GM12892 (cell line): ENCODE data around the gene MRPS6.

Source experiments
- DNase-seq: peaks from one replicate; pipeline ENCODE4 v3.0.0; 2011; ENCODE audit not compliant: insufficient read length
- FAIRE-seq: peaks from 2 replicates; lab custom pipeline; 2011; peaks lifted over from hg19 to GRCh38; lab: Jason Lieb, UNC
- POLR2A ChIP-seq: IDR thresholded peaks from 2 replicates; pipeline ENCODE4 v1.6.1; 2011; ENCODE audit warnings: low read depth, low read length, control low read depth
- POLR2AphosphoS5 ChIP-seq: IDR thresholded peaks from 2 replicates; pipeline ENCODE4 v1.6.1; 2011; ENCODE audit warnings: low read depth, low read length, control low read depth
- TAF1 ChIP-seq: IDR thresholded peaks from 2 replicates; pipeline ENCODE4 v1.6.1; 2011; ENCODE audit warnings: low read depth, mild to moderate bottlenecking, control low read depth, low read length, borderline replicate concordance

The MRPS6 gene

DNA sequence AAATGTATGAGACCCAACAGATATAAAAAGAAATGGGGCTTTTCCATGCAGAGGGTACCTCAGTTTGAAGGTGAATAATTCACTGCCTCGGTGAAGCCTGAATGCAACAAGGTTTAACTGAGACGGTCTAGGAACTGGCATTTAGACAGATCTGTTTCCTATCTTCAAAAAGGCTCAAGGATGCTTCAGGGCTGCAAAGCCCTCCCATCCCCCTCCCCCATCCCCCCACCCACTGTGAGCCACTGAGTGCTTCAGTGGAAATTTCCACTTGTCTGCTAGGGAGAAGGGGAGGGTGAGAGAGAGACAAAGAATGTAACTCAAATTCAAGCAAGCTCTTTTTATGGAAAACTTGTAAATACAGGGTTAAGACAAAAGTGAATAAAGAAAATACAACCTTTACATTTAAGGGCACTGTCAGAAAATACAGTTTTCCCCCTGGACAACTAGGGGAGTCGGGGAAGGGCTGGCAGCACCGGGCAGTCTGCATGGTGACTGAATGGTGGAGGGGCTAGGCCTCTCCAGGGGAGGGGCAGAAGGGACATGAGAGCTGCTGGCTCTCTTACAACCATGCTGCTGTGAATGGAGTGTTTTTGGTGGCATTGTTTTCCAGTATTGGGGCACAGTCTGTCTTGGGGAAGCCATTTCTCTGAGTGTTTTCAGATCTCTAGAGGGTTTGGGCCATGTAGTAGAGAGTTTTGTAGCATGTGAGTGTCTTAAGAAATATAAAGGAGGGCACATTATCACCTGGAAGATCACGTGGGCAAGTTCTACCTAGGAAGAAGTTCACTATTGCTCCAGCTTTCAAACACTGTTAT is 56.7 kb downstream of the MRPS6 start:
- TF ChIP-seq POLR2A = no peak
- no peak for TF ChIP-seq POLR2AphosphoS5
- no peak for TF ChIP-seq TAF1
- no peak for FAIRE-seq
- no peak for DNase-seq

DNA sequence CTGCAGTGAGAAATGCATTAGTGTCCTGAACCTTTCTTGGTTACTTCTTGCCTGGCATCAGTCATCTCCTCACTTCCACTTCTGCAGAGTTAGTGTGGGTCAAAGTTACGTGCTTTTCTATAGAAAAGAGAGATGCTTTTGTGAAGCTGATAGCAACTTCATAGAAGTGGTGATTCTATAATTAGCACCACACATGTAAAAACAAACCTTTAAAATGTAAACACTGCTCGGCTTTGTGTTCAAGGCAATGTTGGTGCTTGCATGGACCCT is 57.3 kb downstream of the MRPS6 start:
- DNase-seq = no peak
- peak; percentile 27 for FAIRE-seq
- TF ChIP-seq TAF1 = no peak
- no peak for TF ChIP-seq POLR2AphosphoS5
- no peak for TF ChIP-seq POLR2A

GRCh38 chr21:34131586-34131985 is 58.2 kb downstream of the MRPS6 start:
- DNase-seq (no peak), FAIRE-seq (no peak)
- TF ChIP-seq TAF1 = no peak
- TF ChIP-seq POLR2AphosphoS5 = no peak
- TF ChIP-seq POLR2A = no peak

DNA sequence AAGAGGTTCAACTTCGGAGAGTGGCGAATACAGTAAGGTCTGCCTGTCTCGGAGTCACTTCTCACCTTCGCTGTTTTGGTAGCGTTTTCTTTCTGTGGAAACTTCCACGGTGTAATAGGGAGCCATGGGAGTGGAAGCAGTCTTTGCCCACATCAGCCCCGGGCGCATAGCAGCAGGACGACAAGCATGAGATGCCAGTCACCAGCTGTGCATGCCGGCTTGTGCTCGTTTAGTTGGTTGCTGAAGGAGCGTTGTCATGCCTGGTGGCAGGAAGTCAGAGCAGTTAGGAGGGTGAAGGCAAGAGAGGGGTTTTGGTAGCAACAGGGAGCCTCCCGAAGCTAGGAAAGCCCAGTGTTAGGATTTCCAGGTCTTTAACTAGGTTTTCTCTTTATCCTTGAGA is 58.8 kb downstream of the MRPS6 start:
- TF ChIP-seq POLR2AphosphoS5 (no peak), TAF1 (no peak), POLR2A (no peak)
- no peak for DNase-seq
- FAIRE-seq = no peak

- FAIRE-seq = no peak
These were observed 59.5 kb downstream of the MRPS6 start for GRCh38 chr21:34132926-34133325.

DNA sequence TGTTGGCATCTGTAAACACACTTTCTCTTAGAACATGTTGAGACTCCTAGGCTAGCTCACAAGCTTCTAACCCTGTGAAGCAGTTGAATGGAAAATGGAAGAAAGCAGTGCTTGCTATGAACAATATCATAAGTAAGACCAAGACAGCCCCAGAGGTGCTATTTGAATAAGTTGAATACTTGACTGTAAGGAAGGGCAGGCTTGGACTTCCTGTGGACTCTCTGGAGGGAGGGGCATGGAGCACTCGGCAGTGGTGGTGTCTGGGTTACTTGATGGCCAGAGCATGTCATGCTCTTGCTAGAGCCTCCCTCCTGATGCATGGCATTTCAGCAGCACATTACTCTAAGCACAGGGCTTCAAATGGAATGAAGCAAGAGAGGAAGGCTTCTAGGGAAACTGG is 60.0 kb downstream of the MRPS6 start:
- FAIRE-seq (no peak), DNase-seq (no peak)
- TF ChIP-seq POLR2AphosphoS5 (no peak), TAF1 (no peak), POLR2A (no peak)

More at GRCh38 chr21:34132926-34133325, 59.5 kb downstream of the MRPS6 start:
- TF ChIP-seq POLR2A (no peak), TAF1 (no peak), POLR2AphosphoS5 (no peak)
- DNase-seq = no peak

DNA sequence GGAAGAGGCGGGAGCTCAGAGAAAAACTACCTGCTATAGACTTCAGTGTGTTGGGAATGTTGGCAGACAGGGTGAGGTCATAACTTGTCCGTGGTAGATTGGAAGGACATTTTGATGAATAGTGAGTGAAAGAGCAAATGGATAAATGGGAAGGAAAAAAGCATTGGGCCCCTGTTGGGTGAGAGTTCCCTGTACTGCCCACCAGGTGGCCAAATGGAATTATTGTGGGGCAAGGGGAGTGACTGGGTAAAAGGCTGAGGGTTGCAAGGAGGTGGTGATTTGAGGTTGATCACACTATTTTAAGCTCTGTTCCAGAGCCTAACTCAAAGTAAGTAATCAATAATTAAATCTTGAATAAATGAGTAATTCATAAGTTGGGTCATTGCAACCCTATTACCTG is 60.4 kb downstream of the MRPS6 start:
- no peak for TF ChIP-seq POLR2A
- no peak for TF ChIP-seq POLR2AphosphoS5
- no peak for TF ChIP-seq TAF1
- FAIRE-seq (no peak), DNase-seq (no peak)

- no peak for FAIRE-seq
- no peak for TF ChIP-seq TAF1
- TF ChIP-seq POLR2A = no peak
- no peak for TF ChIP-seq POLR2AphosphoS5
- DNase-seq = no peak
These were observed 62.0 kb downstream of the MRPS6 start for GRCh38 chr21:34135330-34135729.

DNA sequence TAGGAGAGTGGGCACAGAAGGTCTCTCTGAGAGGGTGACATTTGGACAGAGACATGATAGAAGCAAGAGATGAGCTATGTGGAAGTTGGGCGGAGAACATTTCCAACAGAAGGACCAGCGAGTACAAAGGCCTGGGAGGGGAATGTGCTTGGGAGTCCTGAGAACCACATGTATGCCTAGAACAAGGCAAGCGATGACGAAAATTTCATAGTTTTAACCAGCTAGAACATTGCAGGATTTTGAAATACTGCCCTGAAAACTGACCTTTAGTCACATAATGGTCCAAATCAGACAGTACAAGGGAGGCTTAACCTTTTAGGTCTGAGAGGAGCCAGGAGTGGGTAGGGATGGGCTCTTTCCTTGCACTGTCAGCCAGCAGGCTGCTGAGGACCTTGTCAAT is 68.0 kb downstream of the MRPS6 start:
- TF ChIP-seq POLR2AphosphoS5 (no peak), TAF1 (no peak), POLR2A (no peak)
- FAIRE-seq = no peak
- DNase-seq = no peak

DNA sequence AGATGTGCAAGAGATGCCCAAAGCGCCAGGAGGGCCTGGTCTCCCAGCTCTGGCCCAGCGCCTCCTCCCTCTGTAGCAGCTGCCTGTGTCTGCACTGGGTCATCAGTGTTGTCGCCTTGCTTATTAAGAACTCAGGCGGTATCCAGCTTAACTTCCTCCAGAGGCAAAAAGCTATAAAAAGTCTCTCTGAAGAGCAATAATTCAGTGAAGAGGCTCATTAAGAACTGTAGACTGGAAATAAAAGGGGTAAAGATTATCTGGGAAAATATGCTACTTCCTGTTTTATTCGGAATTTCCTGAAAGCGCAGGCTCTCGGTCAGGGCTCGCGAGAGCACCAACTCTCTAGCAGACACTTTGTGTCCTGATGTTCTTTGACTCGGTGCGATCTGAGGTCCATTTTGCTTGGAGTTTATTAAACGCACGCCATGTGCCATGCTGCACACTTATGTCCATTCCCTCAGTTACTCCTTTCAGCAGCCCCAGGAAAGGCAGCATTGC is 70.4 kb downstream of the MRPS6 start:
- TF ChIP-seq TAF1 (no peak), POLR2A (no peak), POLR2AphosphoS5 (no peak)
- FAIRE-seq = no peak
- no peak for DNase-seq

DNA sequence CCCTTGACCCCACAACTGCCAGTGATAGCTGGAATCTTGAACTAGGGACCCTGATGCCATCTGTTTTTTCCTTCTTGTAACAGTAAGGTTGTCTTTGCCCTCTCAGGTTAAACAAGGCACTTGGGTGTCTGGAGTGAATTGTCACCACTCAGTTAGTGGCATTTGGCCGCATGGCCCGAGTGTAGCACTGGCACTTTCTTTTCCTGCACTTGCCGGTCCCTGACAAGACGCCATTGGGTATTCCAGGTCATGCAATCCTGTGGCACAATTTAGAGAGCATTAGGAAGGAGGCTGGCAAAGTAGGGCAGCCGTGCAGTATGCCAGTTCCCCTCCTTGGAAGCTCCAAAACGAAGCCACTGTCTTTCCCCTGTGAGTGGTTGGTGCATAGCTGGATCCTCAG is 70.8 kb downstream of the MRPS6 start:
- TF ChIP-seq POLR2A (no peak), TAF1 (no peak), POLR2AphosphoS5 (no peak)
- DNase-seq = no peak
- no peak for FAIRE-seq

GRCh38 chr21:34147792-34148418 is 74.5 kb downstream of the MRPS6 start:
- DNase-seq = no peak
- no peak for FAIRE-seq
- TF ChIP-seq POLR2AphosphoS5 = no peak
- no peak for TF ChIP-seq TAF1
- TF ChIP-seq POLR2A = no peak

DNA sequence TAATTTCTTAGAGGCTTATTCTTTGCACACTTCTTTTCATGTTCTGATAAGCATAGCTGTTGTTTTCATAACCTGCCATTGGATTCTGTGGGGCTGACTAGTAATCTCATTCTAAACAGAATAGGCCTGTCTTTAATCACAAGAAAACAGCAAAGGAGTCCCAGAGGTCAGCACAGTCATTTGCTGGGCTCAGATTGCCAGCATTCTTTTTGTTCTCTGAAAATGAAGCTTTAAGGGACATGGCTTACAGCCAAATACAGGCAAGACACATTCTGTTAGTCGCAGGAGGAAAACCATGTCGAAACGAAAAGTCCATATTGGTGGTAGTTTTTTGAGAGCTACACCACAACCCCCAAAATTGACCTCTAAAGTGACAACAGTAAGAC is 75.0 kb downstream of the MRPS6 start:
- no peak for DNase-seq
- TF ChIP-seq TAF1 (no peak), POLR2A (no peak), POLR2AphosphoS5 (no peak)
- FAIRE-seq = no peak
